Measurements from ENCODE around the gene MEX3A. TPM values are rescaled to one million over a fixed set of nuclear protein-coding genes. Genes with fewer than 3 reads are reported as not detected.

Gene MEX3A, protein sequence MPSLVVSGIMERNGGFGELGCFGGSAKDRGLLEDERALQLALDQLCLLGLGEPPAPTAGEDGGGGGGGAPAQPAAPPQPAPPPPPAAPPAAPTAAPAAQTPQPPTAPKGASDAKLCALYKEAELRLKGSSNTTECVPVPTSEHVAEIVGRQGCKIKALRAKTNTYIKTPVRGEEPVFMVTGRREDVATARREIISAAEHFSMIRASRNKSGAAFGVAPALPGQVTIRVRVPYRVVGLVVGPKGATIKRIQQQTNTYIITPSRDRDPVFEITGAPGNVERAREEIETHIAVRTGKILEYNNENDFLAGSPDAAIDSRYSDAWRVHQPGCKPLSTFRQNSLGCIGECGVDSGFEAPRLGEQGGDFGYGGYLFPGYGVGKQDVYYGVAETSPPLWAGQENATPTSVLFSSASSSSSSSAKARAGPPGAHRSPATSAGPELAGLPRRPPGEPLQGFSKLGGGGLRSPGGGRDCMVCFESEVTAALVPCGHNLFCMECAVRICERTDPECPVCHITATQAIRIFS
- 0.98 to 2.3 TPM (median 1.8 TPM) in 5 replicates for total RNA-seq (2022; extraction: Qiagen RNA extraction; ENCODE audit: low read depth)

DNA sequence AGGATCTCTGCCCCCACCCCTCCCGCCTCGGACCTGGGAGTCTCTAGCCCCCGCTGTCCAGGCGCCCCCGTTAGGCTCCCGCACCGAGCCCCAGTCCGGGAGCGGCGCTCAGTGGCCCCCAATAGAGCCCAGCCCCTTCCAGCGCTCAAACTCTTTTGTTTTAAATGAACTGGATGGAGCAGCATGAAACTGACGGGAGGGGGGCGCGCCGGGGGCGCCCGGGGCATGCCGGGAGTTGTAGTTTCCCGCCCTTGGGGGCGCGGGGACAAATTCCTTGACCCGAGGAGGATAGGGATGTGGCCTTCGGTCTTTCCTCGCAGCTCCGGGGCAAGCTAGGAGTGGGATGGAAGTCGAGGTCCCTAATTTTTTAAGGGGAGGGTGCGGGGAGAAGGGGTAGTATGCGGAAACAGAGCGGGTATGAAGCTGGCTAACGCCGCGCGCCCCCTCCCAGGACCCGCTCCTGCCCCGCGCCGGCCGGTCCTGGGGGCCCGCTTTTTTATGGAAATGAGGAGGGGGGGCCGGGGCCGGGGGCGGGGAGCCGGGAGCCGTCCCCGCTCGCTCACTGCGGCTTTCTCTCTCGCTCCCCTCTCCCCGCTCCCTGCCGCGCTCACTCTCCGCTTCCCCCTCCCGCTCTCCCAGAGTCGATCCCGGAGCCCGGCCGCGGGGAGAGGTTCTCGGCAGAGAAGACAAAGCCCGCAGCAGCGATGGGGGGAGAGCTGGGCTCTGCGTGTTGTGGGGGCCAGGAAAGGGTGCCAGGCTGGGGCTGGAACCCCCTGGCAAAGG, at the start of gene MEX3A:
MEX3A (minus strand) TSS at position 157 of the 783 bp plus-strand sequence. CDS start 467 bp downstream, outside the sequence.

DNA sequence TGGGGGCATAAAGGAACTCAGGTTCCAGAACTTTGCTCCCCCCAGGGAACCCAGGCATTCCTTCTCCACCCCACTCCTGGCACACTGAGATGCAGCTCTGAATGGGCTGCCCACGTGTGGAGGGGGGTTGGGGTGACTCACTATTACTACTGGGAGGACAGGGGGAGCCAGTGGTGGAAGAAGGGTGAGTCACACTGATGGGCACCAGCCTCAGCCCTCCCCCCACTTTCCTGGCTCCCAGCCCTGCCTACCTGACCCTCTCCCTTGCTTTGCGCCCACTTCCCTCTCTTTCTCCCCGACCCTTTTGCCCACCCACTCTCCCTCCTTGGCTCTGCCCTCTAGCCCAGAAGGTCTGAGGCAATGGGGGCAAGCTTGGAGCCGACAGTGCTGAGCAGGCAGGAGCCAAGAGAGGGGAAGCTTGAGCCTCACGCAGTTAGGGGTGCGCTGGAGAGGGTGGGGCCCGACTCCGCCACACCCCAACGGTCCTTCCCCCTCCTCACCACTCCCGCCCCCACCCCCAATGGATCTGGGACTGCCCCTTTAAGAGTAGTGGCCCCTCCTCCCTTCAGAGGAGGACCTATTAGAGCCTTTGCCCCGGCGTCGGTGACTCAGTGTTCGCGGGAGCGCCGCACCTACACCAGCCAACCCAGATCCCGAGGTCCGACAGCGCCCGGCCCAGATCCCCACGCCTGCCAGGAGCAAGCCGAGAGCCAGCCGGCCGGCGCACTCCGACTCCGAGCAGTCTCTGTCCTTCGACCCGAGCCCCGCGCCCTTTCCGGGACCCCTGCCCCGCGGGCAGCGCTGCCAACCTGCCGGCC, 32.0 kb upstream of the MEX3A start, which contains the start of gene LMNA:
LMNA (plus strand) TSS at position 611 of the 818 bp plus-strand sequence. CDS start 208 bp downstream, outside the sequence.

DNA sequence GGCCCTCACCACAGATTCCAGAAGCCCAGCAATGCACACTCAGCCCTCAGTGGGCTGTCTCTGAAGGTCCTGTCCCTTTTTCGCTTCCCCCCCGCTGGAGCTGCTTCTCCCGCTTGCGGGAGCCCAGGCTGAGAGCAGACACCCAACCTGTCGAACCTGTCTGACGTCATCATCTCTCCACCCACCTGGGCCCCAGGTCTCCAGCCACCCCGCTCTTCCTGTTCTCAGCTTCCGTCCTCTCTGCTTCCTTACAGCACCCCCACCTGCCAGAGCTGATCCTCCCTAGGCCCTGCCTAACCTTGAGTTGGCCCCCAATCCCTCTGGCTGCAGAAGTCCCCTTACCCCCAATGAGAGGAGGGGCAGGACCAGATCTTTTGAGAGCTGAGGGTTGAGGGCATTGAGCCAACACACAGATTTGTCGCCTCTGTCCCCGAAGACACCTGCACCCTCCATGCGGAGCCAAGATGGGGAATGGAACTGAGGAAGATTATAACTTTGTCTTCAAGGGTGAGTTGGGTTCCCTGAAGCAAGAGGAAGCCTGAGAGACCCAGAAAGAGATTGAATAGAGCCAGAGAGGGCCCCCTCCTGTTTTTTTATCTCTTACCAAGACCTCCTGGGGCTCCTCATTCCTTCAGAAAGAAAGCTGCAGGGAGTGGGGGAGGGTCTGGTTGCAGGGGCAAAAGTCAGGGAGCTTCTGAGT, 21.2 kb downstream of the MEX3A start, which contains the start of gene RAB25:
RAB25 (plus strand) TSS at position 224 of the 700 bp plus-strand sequence; CDS start at position 465, 241 bp downstream.

DNA sequence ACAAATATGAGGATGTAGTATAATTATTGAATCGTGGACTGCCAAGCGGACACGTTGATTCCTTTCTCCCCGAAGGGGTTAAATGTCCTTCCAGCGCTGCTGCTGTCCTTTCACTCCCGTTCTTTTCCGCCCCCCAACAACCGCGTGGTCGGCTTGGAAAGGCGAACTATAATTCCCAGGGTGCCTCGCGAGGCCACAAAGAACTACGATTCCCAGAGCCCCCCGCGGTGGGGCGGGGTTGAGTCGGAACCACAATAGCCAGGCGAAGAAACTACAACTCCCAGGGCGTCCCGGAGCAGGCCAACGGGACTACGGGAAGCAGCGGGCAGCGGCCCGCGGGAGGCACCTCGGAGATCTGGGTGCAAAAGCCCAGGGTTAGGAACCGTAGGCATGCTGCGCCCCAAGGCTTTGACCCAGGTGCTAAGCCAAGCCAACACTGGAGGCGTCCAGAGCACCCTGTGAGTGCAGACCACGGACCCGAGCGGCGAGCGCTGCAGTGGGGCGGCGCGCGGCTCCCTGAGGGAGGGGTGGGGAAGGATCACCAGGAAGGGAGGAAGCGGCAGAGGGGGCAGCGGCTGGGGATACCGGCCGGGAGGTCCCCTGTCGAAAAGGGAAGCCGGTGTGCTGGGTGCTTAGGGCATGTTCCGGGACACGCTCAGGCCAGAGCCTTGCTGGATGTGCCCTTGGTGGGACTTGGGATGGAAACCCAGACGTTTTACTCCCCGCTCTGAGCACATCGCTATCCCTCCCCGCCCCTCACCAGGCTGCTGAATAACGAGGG, 27.6 kb downstream of the MEX3A start, which contains the start of gene LAMTOR2:
LAMTOR2 (plus strand) TSS at position 283 of the 781 bp plus-strand sequence; CDS start at position 391, 108 bp downstream.

DNA sequence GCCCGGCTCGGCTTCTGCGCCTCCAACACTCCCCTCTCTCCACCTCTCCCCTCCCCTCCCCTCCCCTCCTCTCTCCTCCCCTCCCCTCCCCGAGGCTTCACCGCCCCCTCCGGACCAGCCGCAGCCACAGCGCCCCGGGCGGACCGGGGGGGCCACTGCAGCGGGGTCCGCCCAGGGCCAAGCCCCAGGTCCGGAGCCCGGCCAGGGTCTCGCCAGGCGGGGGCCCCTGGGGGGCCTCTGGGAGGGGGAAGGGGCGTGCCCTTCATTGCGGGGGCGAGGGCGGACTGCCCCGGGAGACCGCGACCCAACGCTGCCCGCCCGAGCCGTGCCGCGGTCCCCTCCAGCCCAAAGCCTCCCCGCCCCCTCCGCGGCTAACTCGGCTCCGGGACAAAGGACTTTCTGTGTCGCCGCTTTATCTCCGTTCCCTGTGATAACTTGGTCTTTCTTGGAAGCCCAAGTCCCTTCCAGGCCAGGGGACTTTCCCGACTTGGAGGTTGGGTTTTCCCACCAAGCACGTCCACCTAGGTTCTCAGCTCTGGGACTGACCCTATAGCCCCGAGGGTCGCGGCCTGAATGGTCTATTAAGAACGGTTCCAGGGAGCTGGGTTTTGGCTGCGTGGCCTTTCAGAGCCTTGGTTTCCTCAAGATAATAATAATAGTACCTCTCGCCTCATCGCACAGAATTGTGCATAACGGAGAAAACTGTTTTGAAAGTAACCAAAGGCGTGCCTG, 28.3 kb downstream of the MEX3A start, which contains the start of gene UBQLN4:
UBQLN4 (minus strand) TSS at position 31 of the 732 bp plus-strand sequence. CDS start 97 bp downstream, outside the sequence.

Other genes starting within 250 kb of the MEX3A start
- 13.1 to 16.6 TPM (median 14.8 TPM) in 5 replicates for gene GON4L, start 225.3 kb downstream of the MEX3A start, total RNA-seq (2022; extraction: Qiagen RNA extraction; ENCODE audit: low read depth)
- 1.0 to 1.3 TPM (median 1.1 TPM) in 5 replicates for gene SYT11, start 222.9 kb downstream of the MEX3A start, total RNA-seq (2022; extraction: Qiagen RNA extraction; ENCODE audit: low read depth)
- 21.5 to 24.8 TPM (median 22.5 TPM) in 5 replicates for gene RIT1, start 171.1 kb downstream of the MEX3A start, total RNA-seq (2022; extraction: Qiagen RNA extraction; ENCODE audit: low read depth)
- 20.1 to 26.0 TPM (median 23.3 TPM) in 5 replicates for gene KHDC4, start 148.1 kb downstream of the MEX3A start, total RNA-seq (2022; extraction: Qiagen RNA extraction; ENCODE audit: low read depth)
- not detected in 5 replicates for gene RXFP4, start 140.8 kb downstream of the MEX3A start, total RNA-seq (2022; extraction: Qiagen RNA extraction; ENCODE audit: low read depth)
- gene ARHGEF2, start 103.9 kb downstream of the MEX3A start, total RNA-seq (2022; extraction: Qiagen RNA extraction; ENCODE audit: low read depth), result 37.0 to 47.9 TPM (median 45.4 TPM) in 5 replicates
- 260 to 269 TPM (median 265 TPM) in 5 replicates for gene SSR2, start 61.5 kb downstream of the MEX3A start, total RNA-seq (2022; extraction: Qiagen RNA extraction; ENCODE audit: low read depth)
- gene UBQLN4, start 28.7 kb downstream of the MEX3A start, total RNA-seq (2022; extraction: Qiagen RNA extraction; ENCODE audit: low read depth), result 32.7 to 44.1 TPM (median 39.4 TPM) in 5 replicates
- 155 to 166 TPM (median 160 TPM) in 5 replicates for gene LAMTOR2, start 27.7 kb downstream of the MEX3A start, total RNA-seq (2022; extraction: Qiagen RNA extraction; ENCODE audit: low read depth)
- gene RAB25, start 21.3 kb downstream of the MEX3A start, total RNA-seq (2022; extraction: Qiagen RNA extraction; ENCODE audit: low read depth), result not detected in 5 replicates
- 635 to 777 TPM (median 765 TPM) in 5 replicates for gene LMNA, start 32.2 kb upstream of the MEX3A start, total RNA-seq (2022; extraction: Qiagen RNA extraction; ENCODE audit: low read depth)
- 0.33 to 0.47 TPM (median 0.41 TPM) in 5 replicates for gene SEMA4A, start 71.1 kb upstream of the MEX3A start, total RNA-seq (2022; extraction: Qiagen RNA extraction; ENCODE audit: low read depth)
- gene SLC25A44, start 111.6 kb upstream of the MEX3A start, total RNA-seq (2022; extraction: Qiagen RNA extraction; ENCODE audit: low read depth), result 26.0 to 29.3 TPM (median 27.2 TPM) in 5 replicates
- 55.2 to 64.4 TPM (median 59.5 TPM) in 5 replicates for gene PMF1, start 130.5 kb upstream of the MEX3A start, total RNA-seq (2022; extraction: Qiagen RNA extraction; ENCODE audit: low read depth)
- gene BGLAP, start 159.7 kb upstream of the MEX3A start, total RNA-seq (2022; extraction: Qiagen RNA extraction; ENCODE audit: low read depth), result 0.23 to 1.0 TPM (median 0.61 TPM) in 4 of 5 replicates, not detected in the other
- 2.4 to 5.5 TPM (median 3.3 TPM) in 5 replicates for gene PAQR6, start 165.6 kb upstream of the MEX3A start, total RNA-seq (2022; extraction: Qiagen RNA extraction; ENCODE audit: low read depth)
- 40.9 to 46.9 TPM (median 43.9 TPM) in 5 replicates for gene SMG5, start 200.4 kb upstream of the MEX3A start, total RNA-seq (2022; extraction: Qiagen RNA extraction; ENCODE audit: low read depth)
- 6.0 to 7.9 TPM (median 7.5 TPM) in 5 replicates for gene TMEM79, start 201.9 kb upstream of the MEX3A start, total RNA-seq (2022; extraction: Qiagen RNA extraction; ENCODE audit: low read depth)
- gene GLMP, start 213.2 kb upstream of the MEX3A start, total RNA-seq (2022; extraction: Qiagen RNA extraction; ENCODE audit: low read depth), result 33.0 to 47.2 TPM (median 42.7 TPM) in 5 replicates
- not detected in 5 replicates for gene VHLL, start 216.8 kb upstream of the MEX3A start, total RNA-seq (2022; extraction: Qiagen RNA extraction; ENCODE audit: low read depth)